Measurements from ENCODE around the gene DNTTIP2. TPM values are rescaled to one million over a fixed set of nuclear protein-coding genes. Genes with fewer than 3 reads are reported as not detected.

The DNTTIP2 gene
- total and polyA plus RNA-seq, 2 experiments from 2014 or later = 34.4 to 43.6 TPM

DNA sequence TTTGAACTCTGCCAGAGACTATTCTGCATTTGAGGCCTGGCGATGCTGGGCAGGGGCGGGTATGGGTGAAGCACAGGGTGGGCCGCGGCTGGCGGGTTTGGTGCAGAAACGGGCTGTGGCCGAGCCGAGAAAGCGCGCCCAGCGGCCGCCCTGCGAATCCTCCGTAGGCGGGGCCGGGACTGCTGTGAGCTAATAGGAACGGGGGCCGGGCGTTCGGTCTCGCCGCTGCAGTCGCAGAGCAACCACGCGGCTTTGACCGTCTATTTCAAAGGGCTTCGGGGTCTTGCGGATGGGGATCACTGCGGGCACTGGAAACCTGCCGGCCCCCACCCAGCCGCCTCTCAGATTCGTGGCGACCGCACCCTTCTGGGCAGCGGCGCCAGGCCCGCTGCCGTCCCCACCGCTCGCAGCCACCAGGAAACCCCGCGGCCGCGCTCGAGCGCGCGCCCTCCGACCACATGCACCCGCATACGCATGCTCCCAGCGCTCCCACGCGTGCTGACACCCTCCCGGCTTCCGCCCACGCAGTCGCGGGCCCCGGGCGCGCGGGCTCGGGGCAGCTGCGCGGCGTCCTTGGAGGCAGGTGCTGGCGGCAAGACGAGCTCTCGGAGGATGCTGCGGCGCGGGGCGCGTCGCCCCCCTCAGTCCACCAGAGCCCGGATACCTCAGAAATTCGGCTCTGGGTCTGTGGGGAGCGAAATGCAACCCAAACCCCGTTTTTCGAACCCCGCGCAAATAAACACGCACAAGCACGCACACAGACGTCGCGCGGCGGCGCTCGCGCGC is 32.6 kb downstream of the DNTTIP2 start:
- H3K27me3 ChIP-seq = no peaks in the 10 kb centered on the region
- peak overlapping the region; percentile 88 for H3K4me2 ChIP-seq
- peak; percentile 93 for DNase-seq (ENCODE audit: low spot score)
- no peaks in the 10 kb centered on the region for H4K20me1 ChIP-seq (ENCODE audit: insufficient read depth, poor library complexity, severe bottlenecking)
- under 1% methylated on average over 84 of the region's 94 CpGs for WGBS (ENCODE audit: low lambda C conversion rate, missing lambda C conversion rate)
- peak overlapping the region; percentile 98 for H2AFZ ChIP-seq
- H3K4me3 ChIP-seq = peak overlapping the region; percentile 100
- no peaks in the 10 kb centered on the region for H3K79me2 ChIP-seq
- H3K36me3 ChIP-seq (replicated peaks; ENCODE audit: insufficient read depth, low read depth) = no peaks in the 10 kb centered on the region
- no peaks in the 10 kb centered on the region for H3K9me2 ChIP-seq (replicated peaks; ENCODE audit: insufficient read depth)
- TF ChIP-seq, protein P1, sequence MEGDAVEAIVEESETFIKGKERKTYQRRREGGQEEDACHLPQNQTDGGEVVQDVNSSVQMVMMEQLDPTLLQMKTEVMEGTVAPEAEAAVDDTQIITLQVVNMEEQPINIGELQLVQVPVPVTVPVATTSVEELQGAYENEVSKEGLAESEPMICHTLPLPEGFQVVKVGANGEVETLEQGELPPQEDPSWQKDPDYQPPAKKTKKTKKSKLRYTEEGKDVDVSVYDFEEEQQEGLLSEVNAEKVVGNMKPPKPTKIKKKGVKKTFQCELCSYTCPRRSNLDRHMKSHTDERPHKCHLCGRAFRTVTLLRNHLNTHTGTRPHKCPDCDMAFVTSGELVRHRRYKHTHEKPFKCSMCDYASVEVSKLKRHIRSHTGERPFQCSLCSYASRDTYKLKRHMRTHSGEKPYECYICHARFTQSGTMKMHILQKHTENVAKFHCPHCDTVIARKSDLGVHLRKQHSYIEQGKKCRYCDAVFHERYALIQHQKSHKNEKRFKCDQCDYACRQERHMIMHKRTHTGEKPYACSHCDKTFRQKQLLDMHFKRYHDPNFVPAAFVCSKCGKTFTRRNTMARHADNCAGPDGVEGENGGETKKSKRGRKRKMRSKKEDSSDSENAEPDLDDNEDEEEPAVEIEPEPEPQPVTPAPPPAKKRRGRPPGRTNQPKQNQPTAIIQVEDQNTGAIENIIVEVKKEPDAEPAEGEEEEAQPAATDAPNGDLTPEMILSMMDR (IDR thresholded peaks at IDR 0.05; ENCODE audit: poor library complexity) = peak; percentile 26
- TF ChIP-seq EZH2 (IDR thresholded peaks at IDR 0.05; ENCODE audit: borderline replicate concordance) (no peak), EZH2phosphoT487 (IDR thresholded peaks at IDR 0.05; ENCODE audit: low read depth, severe bottlenecking, unreplicated experiment) (no peak)
- peak overlapping the region; percentile 95 for H3K27ac ChIP-seq
- H3K9me3 ChIP-seq (ENCODE audit: low read depth) = no peaks in the 10 kb centered on the region
- H3K4me1 ChIP-seq (ENCODE audit: insufficient read depth) = peaks cover 19% of the 10 kb centered on the region

DNA sequence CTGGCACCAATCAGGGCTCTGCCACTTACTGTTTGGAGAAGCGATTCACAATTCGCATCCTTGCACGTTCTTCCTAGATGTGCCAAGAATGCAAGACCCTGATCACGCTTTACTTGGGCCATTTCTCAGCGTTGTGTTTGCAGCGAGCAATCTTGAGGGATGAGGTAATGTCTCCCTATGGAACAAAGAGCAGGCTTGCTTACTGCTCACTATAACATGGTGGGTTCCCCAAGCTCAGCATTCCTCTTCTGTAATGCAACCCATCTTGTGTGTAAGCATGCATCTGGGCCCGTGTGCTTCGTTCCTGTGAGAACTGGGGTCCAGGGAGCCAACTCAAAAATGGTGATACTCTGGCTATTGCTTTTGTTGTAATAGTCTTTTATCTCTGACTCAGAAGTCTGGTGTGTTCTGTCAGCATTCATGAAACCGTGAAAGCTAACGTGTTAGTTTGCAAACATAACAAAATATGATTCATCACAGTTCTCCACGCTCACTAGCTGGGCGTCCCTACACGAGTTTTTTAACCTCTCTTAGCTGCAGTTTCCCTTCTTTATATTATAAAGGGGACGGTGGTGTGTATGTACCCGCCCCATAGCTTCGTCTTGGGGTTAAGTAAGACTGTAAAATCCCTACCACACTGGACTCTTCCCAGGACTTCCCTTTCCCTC is 33.3 kb downstream of the DNTTIP2 start:
- DNase-seq (ENCODE audit: low spot score) = peak; percentile 73
- TF ChIP-seq EZH2 (IDR thresholded peaks at IDR 0.05; ENCODE audit: borderline replicate concordance) = no peak
- TF ChIP-seq EZH2phosphoT487 (IDR thresholded peaks at IDR 0.05; ENCODE audit: low read depth, severe bottlenecking, unreplicated experiment) = no peak
- TF ChIP-seq, protein P1 (IDR thresholded peaks at IDR 0.05; ENCODE audit: poor library complexity) = no peak
- 34% methylated on average over 16 of the region's 16 CpGs for WGBS (ENCODE audit: low lambda C conversion rate, missing lambda C conversion rate)

DNA sequence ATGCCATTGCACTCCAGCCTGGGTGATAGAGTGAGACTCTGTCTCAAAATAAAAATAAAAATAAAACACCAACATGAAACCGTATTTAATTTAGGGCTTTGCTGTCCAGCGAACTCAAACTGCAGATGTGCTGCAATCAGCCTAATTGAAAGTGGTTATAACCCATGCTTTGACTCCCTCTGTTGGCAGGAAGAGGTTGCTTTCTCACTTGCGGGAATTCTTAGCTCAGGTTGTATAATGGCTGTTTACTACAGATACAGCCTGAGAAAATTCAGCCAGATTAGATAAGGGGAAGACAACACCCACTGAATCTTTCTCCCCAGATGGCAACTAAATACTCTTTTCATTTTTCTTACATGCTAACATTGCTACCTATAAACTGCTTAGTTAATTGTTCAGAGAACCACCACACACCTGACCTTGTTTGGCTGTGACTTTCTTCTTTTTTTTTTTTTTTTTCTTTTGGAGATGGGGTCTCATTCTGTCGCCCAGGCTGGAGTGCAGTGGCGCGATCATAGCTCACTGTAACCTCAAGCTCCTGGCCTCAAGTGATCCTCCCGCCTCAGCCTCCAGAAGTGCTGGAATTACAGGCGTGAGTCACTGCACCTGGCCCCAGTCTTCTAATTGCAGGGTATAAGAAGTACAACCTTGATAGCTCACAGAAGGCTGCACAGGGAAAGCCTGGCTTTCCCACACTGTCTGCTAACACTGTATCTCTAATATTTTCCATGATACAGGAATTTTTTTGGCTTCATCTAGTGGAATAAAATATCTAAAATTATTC is 34.6 kb downstream of the DNTTIP2 start:
- H3K79me2 ChIP-seq = no peaks in the 10 kb centered on the region
- peak overlapping the region; percentile 95 for H3K27ac ChIP-seq
- H2AFZ ChIP-seq = no peak overlapping the region
- no peaks in the 10 kb centered on the region for H4K20me1 ChIP-seq (ENCODE audit: insufficient read depth, poor library complexity, severe bottlenecking)
- 55% methylated on average over 8 of the region's 8 CpGs for WGBS (ENCODE audit: low lambda C conversion rate, missing lambda C conversion rate)
- H3K27me3 ChIP-seq = no peaks in the 10 kb centered on the region
- no peaks in the 10 kb centered on the region for H3K36me3 ChIP-seq (replicated peaks; ENCODE audit: insufficient read depth, low read depth)
- H3K4me3 ChIP-seq = no peak overlapping the region
- peak; percentile 85 for DNase-seq (ENCODE audit: low spot score)
- H3K9me2 ChIP-seq (replicated peaks; ENCODE audit: insufficient read depth) = no peaks in the 10 kb centered on the region
- H3K9me3 ChIP-seq (ENCODE audit: low read depth) = no peaks in the 10 kb centered on the region
- no peak for TF ChIP-seq EZH2phosphoT487 (IDR thresholded peaks at IDR 0.05; ENCODE audit: low read depth, severe bottlenecking, unreplicated experiment)
- TF ChIP-seq, protein P1 (IDR thresholded peaks at IDR 0.05; ENCODE audit: poor library complexity) = peak; percentile 84
- no peak for TF ChIP-seq EZH2 (IDR thresholded peaks at IDR 0.05; ENCODE audit: borderline replicate concordance)
- H3K4me2 ChIP-seq = peak overlapping the region; percentile 88
- H3K4me1 ChIP-seq (ENCODE audit: insufficient read depth) = peaks cover 19% of the 10 kb centered on the region

More for the DNA sequence above, 33.3 kb downstream of the DNTTIP2 start:
- peak overlapping the region; percentile 95 for H3K27ac ChIP-seq
- no peaks in the 10 kb centered on the region for H3K79me2 ChIP-seq
- H3K9me3 ChIP-seq (ENCODE audit: low read depth) = no peaks in the 10 kb centered on the region
- peak overlapping the region; percentile 98 for H2AFZ ChIP-seq
- H3K4me1 ChIP-seq (ENCODE audit: insufficient read depth) = peaks cover 19% of the 10 kb centered on the region
- no peaks in the 10 kb centered on the region for H3K36me3 ChIP-seq (replicated peaks; ENCODE audit: insufficient read depth, low read depth)
- H3K4me2 ChIP-seq = peak overlapping the region; percentile 88
- H4K20me1 ChIP-seq (ENCODE audit: insufficient read depth, poor library complexity, severe bottlenecking) = no peaks in the 10 kb centered on the region
- peak overlapping the region; percentile 100 for H3K4me3 ChIP-seq
- H3K27me3 ChIP-seq = no peaks in the 10 kb centered on the region
- H3K9me2 ChIP-seq (replicated peaks; ENCODE audit: insufficient read depth) = no peaks in the 10 kb centered on the region

All from hepatocyte (in vitro differentiated cells).